Measurements from ENCODE around the gene INSL3.
"Not testable (repeated sequence)": the region's sequence is repeated elsewhere in the genome, so short reads cannot be mapped to it uniquely, and the experiment has no call there.

INSL3 gene

GRCh38 chr19:17811681-17812080 is 9.6 kb downstream of the INSL3 start:
- no peak for DNase-seq

GRCh38 chr19:17811103-17811502 is 10.2 kb downstream of the INSL3 start:
- no peak for DNase-seq

- DNase-seq, result no peak
These were observed 13.5 kb downstream of the INSL3 start for GRCh38 chr19:17807731-17808316.

- no peak for DNase-seq
These were observed 14.4 kb downstream of the INSL3 start for GRCh38 chr19:17806945-17807344.

GRCh38 chr19:17805427-17805826 is 15.9 kb downstream of the INSL3 start:
- DNase-seq, result no peak

- no peak for DNase-seq
These were observed 17.9 kb downstream of the INSL3 start for GRCh38 chr19:17803264-17803896.

- no peak for DNase-seq
These were observed 19.0 kb downstream of the INSL3 start for GRCh38 chr19:17802137-17802858.

GRCh38 chr19:17798599-17798998 is 22.7 kb downstream of the INSL3 start:
- DNase-seq, result not testable (repeated sequence)

- no peak for DNase-seq
These were observed 23.7 kb downstream of the INSL3 start for GRCh38 chr19:17797424-17798201.

GRCh38 chr19:17796838-17797423 is 24.4 kb downstream of the INSL3 start:
- no peak for DNase-seq

GRCh38 chr19:17796013-17796837 is 25.1 kb downstream of the INSL3 start:
- no peak for DNase-seq

GRCh38 chr19:17795495-17795856 is 25.8 kb downstream of the INSL3 start:
- no peak for DNase-seq

GRCh38 chr19:17794731-17795494 is 26.4 kb downstream of the INSL3 start, which contains the start of gene B3GNT3:
Gene B3GNT3 (plus strand): TSS chr19:17795138. CDS start chr19:17807808, 12,670 bp downstream.
- DNase-seq, result no peak

GRCh38 chr19:17794412-17794730 is 26.9 kb downstream of the INSL3 start:
- no peak for DNase-seq

- no peak for DNase-seq
These were observed 31.1 kb downstream of the INSL3 start for GRCh38 chr19:17790059-17790780.

- DNase-seq, result no peak
These were observed 32.7 kb downstream of the INSL3 start for GRCh38 chr19:17788632-17789031.

- no peak for DNase-seq
These were observed 33.9 kb downstream of the INSL3 start for GRCh38 chr19:17787274-17787913.

- no peak for DNase-seq
These were observed 36.9 kb downstream of the INSL3 start for GRCh38 chr19:17784201-17785008.

- DNase-seq, result not testable (repeated sequence)
These were observed 37.6 kb downstream of the INSL3 start for GRCh38 chr19:17783721-17784120.

All from NCI-H524 treated with DMSO at 0.1 percent for 48 hours (cell line).